GM23248 (cell line): Measurements from ENCODE around the gene GARNL3.

ENCODE experiments used
- EZH2 ChIP-seq: fragments of 200-600 bp; sonication (generic); IDR thresholded peaks from 2 replicates; pipeline ENCODE4 v1.6.1; 2018; ENCODE audit warnings: antibody characterized with exemption, mild to moderate bottlenecking; ENCODE audit not compliant: insufficient read depth, poor library complexity, severe bottlenecking
- EZH2phosphoT487 ChIP-seq: fragments of 200-600 bp; sonication (generic); IDR thresholded peaks from 2 replicates; pipeline ENCODE4 v1.6.1; 2018; ENCODE audit warnings: antibody characterized with exemption, moderate library complexity, mild to moderate bottlenecking, low read depth; ENCODE audit not compliant: insufficient read depth

- TF ChIP-seq EZH2 (no peak), EZH2phosphoT487 (no peak)
Measured at GRCh38 chr9:127307802-127308201, 43.2 kb downstream of the GARNL3 start.
